ENCODE measurements around the gene FLYWCH1.
"Not testable (repeated sequence)": the region's sequence is repeated elsewhere in the genome, so short reads cannot be mapped to it uniquely, and the experiment has no call there.

The FLYWCH1 gene

DNA sequence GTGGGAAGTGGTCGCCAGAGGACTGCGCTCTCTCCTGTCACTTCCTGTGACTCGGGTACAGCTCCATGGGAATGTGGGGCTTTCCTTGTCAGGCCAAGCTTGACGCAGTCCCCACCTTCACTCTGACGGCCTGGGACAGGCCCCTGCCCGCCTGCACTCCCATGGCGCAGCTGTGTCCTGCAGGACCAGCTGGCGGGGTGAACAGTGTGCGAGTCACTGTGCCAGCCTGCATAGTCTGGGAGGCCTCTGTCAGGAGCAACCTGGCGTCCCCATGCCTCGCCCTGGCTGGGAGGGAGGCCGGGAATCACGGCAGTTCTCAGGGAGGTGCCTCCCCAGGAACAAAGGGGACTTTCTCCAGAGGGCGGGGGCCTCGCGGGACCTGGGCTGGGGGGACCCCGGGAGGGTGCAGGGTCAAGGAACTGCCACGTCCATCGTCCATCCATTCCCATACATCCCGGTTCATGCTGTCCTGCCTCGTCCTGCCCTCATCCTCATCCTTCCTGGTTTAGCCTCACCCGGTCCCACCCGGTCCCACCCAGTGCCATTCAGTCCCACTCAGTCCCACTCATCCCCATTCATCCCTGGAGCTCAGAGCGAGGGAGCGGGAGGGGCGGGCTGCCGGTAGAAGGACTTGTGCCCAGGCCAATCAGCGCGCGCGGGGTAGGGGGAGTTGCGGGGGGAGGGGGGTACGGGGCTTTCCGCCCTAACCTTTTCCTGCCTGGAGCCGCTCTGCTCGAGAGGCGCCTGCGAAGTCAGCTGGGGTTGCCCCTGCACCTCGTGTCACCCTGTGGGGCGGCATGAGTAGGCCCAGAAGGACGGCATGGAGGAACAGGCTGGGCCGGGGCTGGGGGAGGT lies 13.4 kb downstream of the FLYWCH1 start:
- in situ Hi-C loops (cut with MboI; ENCODE audit: low sequenced_read_pairs), result no loop called here

DNA sequence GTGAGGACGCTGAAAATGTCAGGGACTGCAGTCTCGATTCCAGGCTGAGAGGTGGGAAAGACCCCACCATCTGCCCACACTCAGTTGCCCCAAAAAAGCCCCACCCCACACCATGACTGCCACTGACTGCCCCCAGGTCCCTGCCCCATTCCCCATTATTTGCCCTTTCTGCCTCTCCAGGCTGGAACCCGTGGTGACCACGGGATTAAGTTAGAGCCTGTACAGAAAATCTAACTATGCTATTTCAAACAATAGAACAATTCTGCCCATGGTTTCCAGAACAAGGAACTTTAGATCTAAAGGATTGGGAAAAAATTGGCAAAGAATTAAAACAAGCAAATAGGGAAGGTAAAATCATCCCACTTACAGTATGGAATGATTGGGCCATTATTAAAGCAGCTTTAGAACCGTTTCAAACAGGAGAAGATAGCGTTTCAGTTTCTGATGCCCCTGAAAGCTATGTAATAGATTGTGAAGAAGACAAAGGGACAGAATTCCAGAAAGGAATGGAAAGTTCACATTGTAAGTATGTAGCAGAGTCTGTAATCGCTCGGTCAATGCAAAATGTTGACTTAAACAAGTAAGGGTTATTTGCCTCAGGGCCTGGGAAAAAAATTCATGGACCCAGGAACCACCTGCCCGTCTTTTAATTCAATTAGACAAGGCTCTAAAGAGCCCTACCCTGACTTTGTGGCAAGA lies 14.4 kb downstream of the FLYWCH1 start:
- in situ Hi-C loops (cut with MboI; ENCODE audit: low sequenced_read_pairs), result no loop called here

DNA sequence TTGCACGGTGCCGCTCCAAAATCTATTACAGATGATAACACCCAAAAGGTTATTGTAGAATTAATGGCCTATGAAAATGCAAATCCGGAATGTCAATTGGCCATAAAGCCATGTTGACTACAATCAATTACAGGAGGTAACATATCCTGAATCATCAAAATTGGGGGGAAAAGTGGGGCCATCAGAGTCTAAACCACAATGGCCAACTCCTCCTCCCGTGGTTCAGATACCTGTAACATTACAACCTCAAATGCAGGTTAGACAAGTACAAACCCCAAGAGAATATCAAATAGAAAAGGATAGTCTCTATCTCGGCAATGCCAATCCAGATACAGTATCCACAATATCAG lies 14.9 kb downstream of the FLYWCH1 start:
- in situ Hi-C loops (cut with MboI; ENCODE audit: low sequenced_read_pairs), result no loop called here

DNA sequence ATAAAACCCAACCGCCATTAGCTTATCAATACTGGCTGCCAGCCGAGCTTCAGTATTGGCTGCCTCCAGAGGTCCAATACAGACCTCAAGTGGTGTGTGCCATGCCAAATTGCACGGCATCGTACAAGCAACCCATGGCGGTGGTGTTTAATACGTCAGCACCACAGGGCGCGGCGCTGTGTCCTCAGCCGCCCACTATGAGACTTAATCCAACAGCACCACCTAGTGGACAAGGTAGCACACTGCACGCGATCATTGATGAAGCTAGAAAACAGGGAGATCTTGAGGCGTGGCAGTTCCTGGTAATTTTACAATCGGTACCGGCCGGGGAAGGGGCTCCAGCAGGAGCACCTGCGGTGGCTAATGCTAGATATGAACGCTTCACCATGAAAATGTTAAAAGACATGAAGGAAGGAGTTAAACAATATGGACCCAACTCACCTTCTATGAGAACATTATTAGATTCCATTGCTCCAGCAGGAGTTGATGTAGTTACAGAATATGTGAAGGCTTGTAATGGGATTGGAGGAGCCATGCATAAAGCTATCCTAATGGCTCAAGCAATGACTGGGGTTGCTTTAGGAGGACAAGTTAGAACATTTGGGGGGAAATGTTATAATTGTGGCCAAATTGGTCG lies 15.4 kb downstream of the FLYWCH1 start:
- in situ Hi-C loops (cut with MboI; ENCODE audit: low sequenced_read_pairs), result no loop called here

DNA sequence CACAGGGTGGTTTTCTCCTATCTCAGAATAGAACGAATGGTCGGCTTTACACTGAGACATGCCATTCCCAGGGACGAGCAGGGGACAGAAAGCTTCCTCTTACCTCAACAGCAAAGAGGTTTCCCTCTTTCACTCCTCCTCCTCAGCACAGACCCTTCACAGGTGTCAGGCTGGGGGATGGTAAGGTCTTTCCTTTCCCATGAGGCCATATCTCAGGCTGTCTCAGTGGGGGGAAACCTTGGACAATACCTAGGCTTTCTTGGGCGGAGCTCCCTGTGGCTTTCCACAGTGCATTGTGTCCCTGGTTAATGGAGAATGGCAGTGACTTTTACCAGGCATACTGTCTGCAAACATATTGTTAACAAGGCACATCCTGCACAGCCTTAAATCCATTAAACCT lies 16.4 kb downstream of the FLYWCH1 start:
- in situ Hi-C loops (cut with MboI; ENCODE audit: low sequenced_read_pairs), result not testable (repeated sequence)

DNA sequence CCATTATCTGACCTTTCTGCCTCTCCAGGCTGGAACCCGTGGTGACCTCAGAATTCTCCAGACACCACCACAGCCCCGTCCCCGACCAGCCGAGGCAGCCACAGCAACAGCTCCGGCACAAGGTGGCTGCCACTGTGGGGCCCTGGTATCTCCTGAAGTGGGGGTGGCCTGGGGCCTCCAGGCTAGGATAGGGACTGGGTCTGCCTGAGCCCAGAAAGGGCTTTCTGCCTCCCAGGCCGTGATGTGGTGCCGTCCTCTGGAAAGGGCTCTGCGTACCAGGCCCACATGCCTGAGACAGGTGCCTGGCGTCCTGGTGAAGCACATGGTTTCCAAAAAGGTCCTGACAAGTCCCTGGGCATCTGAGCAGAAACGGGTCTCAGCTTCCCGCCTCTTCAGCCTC lies 17.1 kb downstream of the FLYWCH1 start:
- in situ Hi-C loops (cut with MboI; ENCODE audit: low sequenced_read_pairs), result no loop called here

DNA sequence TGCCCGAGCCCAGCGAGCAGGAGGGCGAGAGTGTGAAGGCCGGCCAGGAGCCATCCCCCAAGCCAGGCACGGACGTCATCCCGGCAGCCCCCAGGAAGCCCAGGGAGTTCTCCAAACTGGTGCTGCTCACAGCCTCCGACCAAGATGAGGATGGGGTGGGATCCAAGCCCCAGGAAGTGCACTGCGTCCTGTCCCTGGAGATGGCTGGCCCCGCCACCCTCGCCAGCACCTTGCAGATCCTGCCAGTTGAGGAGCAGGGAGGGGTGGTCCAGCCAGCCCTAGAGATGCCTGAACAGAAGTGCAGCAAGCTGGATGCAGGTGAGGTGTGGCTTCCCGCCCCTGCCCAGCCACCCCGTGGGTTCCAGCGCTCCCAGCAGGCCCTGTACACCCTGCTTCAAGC lies 18.0 kb downstream of the FLYWCH1 start:
- in situ Hi-C loops (cut with MboI; ENCODE audit: low sequenced_read_pairs), result no loop called here

DNA sequence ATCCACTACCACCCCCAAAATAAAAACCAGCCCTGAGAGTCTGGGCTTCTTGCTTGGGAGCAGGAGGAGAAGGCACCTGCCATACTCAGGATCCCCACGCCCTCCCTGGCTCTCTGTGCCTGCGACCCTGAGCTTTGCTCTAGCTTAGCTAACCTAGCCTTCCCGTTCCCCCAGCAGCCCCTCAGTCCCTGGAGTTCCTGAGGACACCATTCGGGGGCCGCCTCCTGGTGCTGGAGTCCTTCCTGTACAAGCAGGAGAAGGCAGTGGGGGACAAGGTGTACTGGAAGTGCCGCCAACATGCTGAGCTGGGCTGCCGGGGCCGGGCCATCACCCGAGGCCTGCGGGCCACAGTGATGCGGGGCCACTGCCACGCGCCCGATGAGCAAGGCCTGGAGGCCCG lies 18.5 kb downstream of the FLYWCH1 start:
- in situ Hi-C loops (cut with MboI; ENCODE audit: low sequenced_read_pairs), result no loop called here

DNA sequence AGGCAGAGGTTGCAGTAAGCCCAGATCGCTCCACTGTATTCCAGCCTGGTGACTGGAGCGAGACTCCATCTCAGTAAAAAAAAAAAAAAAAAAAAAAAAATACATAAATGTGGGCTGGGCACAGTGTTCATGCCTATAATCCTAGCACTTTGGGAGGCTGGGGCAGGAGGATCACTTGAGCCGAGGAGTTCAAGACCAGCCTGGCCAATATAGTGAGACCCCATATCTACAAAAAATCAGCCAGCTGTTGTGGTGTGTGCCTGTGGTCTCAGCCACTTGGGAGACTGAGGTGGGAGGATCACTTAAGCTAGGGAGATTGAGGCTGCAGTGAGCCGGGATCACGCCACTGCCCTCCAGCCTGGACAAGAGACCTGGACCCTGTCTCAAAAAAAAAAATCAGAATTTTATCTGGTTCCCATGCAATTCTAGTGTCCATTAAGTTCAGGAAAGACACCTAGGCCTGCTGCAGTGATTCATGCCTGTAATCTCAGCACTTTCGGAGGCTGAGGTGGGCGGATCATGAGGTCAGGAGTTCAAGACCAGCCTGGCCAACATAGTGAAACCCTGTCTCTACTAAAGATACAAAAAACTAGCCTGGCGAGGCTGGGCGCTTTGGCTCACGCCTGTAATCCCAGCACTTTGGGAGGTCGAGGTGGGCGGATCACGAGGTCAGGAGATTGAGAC lies 19.6 kb downstream of the FLYWCH1 start:
- in situ Hi-C loops (cut with MboI; ENCODE audit: low sequenced_read_pairs), result not testable (repeated sequence)

DNA sequence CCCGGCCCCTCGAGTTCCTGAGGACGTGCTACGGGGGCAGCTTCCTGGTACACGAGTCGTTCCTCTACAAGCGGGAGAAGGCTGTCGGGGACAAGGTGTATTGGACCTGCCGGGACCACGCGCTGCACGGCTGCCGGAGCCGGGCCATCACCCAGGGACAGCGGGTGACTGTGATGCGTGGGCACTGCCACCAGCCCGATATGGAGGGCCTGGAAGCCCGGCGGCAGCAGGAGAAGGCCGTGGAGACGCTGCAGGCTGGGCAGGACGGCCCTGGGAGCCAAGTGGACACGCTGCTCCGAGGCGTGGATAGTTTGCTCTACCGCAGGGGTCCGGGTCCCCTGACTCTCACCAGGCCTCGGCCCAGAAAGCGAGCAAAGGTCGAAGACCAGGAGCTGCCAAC lies 21.4 kb downstream of the FLYWCH1 start:
- in situ Hi-C loops (cut with MboI; ENCODE audit: low sequenced_read_pairs), result no loop called here

DNA sequence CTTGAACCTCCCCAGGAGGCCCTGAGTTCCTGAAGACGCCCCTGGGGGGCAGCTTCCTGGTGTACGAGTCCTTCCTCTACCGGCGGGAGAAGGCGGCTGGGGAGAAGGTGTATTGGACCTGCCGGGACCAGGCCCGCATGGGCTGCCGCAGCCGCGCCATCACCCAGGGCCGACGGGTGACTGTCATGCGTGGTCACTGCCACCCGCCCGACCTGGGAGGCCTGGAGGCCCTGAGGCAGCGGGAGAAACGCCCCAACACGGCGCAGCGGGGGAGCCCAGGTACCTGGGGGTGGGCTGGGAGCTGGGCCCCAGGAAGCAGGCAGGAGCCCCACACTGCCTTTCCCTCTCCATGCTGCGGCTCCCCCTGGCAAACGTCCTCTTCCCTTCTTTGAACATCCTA lies 22.0 kb downstream of the FLYWCH1 start:
- in situ Hi-C loops (cut with MboI; ENCODE audit: low sequenced_read_pairs), result no loop called here

DNA sequence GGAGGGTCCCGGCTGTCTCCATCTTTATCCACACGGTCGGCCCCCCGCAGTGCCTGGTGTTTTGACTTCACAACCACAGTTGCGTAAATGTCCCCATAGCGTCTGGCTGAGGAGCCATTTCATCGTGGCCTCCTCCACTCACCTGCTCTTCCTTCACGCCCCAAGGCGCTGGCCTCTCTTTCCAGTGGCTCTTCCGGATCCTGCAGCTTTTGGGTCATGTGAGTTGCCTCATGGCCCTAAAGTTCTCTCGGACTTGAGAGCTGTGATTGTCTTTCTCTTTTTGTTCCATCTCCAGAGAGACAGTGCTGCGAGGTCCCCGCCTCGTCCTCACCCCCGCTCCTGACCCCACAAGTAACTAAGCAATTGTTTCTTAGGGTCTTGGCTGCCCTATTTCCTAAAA lies 22.7 kb downstream of the FLYWCH1 start:
- in situ Hi-C loops (cut with MboI; ENCODE audit: low sequenced_read_pairs), result no loop called here

DNA sequence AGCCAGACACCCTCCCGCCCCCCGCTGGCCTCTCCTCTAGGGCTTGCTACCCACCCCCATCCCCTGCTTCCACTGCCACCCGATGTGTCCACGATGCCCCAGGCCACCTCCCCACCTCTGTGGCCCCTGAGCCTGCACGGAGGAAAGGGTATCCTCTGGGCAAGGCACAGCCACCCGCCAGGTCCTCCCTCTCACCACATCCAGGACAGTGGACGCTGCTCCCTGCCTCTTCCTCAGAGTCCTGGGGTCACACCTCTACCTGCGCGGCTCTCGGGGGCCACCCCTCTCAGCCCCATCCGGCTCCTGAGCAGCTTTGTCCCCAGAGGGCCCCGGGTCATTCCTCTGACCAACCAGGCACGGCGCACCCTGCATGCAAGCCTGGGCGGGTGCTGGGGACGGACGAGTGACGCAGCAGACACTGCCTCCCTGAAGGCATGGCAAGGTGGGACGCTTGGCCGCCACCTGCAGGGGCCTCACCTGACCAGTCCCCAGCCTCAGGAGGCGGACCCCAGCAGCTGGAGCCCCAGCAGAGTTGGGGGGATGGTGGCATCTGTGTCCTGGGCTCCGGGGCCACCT lies 24.8 kb downstream of the FLYWCH1 start:
- in situ Hi-C loops (cut with MboI; ENCODE audit: low sequenced_read_pairs), result no loop called here

DNA sequence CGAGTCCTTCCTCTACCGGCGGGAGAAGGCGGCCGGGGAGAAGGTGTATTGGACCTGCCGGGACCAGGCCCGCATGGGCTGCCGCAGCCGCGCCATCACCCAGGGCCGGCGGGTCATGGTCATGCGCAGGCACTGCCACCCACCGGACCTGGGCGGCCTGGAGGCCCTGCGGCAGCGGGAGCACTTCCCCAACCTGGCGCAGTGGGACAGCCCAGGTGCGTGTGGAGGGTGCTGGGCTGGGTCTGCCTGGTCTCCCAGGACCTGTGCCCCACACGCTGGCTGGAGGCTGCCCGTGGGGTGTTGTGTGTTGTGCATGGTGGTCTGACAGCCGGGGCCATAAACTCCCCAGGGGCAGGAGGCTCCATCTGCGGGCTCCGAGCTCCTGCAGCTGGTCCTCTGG lies 25.4 kb downstream of the FLYWCH1 start:
- in situ Hi-C loops (cut with MboI; ENCODE audit: low sequenced_read_pairs), result no loop called here

DNA sequence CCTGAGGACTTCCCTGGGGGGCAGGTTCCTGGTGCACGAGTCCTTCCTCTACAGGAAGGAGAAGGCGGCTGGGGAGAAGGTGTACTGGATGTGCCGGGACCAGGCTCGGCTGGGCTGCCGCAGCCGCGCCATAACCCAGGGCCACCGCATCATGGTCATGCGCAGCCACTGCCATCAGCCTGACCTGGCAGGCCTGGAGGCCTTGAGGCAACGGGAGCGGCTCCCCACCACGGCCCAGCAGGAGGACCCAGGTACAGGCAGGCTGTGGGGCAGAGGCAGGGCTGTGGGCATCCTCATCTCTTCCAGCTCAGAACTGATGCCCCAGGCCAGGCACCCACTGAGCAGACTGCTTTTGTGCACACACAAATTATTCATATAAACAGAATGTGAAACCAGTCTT lies 26.5 kb downstream of the FLYWCH1 start:
- in situ Hi-C loops (cut with MboI; ENCODE audit: low sequenced_read_pairs), result no loop called here

DNA sequence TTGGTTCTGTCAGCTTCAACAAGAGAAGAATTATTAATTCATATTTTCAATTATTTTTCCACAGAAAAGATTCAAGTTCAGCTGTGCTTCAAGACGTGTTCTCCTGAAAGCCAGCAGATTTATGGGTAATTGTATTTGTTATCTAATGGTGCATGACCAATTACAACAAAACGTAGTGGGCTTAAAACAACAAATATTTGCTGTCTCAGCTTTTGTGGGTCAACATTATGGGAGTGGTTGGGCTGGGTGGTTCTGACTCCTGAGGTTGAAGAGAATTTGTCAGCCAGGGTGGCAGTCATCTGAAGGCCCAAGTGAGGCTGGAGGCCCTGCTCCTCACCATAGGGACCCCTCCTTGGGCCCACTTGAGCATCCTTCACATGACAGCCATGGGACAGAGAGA lies 28.2 kb downstream of the FLYWCH1 start:
- in situ Hi-C loops (cut with MboI; ENCODE audit: low sequenced_read_pairs), result no loop called here

DNA sequence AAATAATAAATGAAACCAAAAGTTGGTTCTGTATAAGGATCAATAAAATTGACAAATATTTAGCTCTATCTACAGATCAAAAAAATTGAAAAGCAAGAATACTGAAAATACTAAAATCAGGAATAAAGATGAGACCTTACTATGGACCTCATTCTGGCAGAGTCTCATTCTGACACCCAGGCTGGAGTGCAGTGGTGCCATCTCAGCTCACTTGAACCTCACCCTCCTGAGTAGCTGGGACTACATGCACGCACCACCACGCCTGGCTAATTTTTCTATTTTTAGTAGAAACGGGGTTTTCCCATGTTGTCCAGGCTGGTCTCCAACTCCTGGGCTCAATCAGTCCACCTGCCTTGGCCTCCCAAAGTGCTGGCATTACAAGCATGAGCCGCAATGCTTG lies 30.3 kb downstream of the FLYWCH1 start:
- in situ Hi-C loops (cut with MboI; ENCODE audit: low sequenced_read_pairs), result no loop called here

DNA sequence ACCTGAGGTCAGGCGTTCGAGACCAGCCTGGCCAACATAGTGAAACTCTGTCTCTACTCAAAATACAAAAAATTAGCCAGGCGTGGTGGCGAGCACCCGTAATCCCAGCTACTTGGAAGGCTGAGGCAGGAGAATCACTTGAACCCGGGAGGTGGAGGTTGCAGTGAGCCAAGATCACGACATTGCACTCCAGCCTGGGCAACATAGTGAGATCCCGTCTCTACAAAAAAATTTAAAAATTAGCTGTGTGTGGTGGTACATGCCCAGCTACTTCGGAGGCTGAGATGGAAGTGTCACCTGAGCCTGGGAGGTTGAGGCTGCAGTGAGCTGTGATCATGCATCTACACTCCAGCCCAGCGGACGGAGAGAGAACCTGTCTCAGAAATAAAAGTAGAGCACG lies 32.0 kb downstream of the FLYWCH1 start:
- in situ Hi-C loops (cut with MboI; ENCODE audit: low sequenced_read_pairs), result not testable (repeated sequence)

DNA sequence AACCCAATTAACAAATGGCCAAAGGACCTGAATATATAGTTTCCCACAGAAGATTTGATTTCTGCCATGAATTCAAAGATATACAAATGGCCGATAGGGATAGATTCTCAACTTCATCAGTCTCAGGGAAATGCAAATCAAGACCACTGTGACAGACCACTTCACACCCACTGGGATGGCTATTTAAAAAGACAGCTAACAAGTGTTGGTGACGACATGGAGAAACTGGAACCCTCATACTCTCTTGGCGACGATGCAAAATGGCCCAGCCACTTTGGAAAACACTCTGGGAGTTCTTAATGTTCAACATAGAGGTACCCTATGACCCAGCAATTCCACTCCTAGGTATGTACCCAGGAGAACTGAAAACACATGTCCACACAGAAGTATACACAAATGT lies 34.9 kb downstream of the FLYWCH1 start:
- in situ Hi-C loops (cut with MboI; ENCODE audit: low sequenced_read_pairs), result no loop called here

DNA sequence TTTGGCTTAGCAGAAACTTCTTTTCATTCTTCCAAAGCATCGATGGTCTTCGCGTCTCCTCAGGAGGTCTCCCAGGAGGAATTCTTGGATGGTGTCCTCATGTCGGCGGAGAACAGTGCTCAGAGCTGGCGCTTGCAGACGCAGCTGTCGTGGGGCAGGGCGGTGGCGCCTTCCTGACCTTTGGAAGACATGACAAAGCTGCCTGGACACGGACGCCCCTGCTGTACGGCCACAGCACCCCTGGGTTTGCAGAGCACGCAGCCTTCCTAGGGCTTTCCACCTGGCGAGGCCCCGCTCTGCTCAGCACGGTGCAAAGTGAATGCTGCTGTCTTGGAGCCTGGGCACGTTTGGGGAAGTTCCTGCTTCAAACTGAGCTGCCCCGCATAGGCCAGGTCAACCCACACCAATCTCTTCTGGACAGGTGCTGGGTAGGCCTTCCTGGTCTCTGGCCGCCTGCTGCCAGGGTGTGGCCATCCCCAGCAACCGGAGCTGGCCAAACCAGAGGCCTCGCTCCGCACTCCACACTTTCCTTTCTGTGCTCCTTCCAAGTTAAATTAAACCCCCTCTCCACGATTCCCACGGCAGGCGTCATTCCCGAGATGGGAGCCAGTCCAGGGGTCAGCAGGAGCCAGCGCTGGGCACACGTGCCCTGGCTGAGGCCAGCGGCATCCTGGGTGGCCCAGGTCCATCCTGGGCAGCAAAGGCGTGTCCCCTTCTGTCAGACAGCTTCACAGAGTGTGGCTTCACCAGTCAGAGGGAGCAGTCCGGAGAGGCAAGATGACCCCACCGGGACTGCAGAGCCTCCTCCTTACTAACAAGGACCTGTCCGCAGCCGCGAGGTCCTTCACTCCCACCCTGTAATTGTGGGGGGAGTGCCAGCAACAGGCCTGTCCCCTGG lies 37.3 kb downstream of the FLYWCH1 start:
- in situ Hi-C loops (cut with MboI; ENCODE audit: low sequenced_read_pairs), result no loop called here
